Dedifferentiated amniotic fluid mesenchymal stem cell (primary cell): ENCODE results near the gene TNRC6B.

ENCODE experiments used
- DNase-seq: peaks from one replicate; pipeline ENCODE4 v3.0.0-alpha.2; 2016; ENCODE audit errors: extremely low spot score

TNRC6B gene

DNA sequence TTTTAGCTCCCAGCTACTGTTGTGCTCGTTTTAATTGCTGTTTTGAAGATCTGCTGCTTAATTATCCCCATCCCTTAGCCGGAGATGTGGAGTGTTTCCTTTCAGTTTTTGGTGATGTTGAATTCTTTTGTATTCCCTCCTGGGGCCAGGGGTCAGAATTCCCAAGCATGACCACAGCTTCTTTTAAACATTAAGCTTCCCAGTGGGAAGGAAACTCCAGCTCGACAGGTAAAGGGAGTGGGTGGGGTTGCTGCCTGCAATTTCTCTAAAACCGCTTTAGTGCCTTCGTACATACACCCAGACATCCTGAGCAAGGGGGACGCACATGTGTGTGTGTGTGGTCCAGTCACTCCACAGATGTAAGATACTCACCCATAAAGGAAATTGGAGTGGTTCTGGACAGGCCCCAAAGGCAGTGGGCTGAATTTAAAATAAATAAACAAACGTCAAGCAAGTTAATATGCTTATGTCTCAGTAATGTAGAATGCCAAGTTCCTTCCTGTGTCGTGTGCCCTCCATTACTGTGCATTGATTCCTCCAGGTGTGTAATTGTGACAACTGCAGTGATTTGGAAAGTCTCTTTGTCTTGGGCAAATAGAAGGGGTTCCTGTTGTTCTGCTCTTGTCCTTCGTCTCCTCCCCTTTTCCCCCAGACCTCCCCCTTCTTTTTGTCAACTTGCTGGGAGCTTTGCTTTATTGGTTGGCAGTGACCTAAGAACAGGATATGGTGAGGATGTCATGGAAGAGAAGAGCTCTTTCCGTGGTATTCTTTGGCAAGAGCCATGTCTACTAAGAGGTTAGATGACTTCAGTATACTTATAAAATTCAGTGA, 149.4 kb downstream of the TNRC6B start:
- DNase-seq, result no peak

DNA sequence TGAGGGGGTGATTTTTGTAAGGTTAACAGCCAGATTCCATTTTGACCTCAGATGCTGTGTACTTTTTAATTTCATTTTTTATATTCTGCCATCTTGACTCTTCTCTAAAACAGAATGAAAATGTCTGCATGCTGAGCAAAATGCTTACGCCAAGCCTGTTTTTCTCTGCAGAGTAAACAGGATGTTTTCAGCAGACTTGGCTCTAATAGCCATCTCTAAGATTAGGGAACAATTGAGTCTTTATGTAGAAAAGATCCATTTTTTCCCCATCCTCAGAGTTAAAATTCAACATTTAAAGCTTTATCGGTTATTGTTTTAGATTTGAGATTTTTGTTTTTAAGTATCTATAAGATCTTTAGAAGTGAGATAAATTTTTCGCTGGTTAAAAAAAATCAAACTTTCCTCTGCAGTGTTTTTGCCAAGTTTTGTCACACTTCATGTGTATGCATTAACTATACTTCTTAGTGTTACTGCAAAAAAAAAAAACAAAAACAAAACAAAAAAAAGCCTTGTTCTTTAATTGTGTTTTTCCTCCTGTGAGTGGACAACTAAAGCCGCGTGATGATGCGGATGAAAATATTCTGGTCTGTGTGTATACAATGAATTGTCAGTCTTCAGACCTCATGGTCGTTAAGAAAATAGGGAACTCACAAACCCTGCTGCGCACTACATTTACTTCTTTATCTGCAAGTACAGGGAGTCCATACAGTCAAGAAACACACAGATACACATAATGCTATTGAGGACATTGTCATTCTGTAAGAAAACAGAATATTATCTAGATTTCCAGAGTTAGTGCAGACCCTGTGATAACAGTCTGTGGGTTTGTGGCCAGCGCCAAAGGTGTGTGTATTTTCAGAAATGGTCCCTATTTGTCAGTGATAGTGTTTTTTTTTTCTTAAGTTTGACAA, 151.1 kb downstream of the TNRC6B start:
- DNase-seq, result no peak

DNA sequence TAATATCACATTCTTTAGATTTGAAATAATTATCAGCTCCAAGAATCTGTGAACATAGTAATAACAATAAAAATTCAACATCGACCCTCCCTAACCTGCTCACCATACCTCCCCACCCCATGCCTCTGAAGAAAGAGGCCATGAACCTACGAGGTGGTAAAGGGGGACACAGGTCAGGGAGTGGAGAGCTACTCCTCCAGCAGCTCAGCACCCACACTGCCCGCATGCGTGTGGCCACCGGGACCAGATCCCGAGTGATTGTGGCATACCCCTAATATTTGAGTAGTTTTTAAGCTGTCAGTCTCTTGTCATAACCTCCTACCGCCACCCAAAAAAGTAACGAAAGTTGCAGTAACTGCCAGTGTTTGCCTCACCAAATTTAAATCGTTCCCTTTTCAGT, 151.7 kb downstream of the TNRC6B start:
- DNase-seq, result no peak

DNA sequence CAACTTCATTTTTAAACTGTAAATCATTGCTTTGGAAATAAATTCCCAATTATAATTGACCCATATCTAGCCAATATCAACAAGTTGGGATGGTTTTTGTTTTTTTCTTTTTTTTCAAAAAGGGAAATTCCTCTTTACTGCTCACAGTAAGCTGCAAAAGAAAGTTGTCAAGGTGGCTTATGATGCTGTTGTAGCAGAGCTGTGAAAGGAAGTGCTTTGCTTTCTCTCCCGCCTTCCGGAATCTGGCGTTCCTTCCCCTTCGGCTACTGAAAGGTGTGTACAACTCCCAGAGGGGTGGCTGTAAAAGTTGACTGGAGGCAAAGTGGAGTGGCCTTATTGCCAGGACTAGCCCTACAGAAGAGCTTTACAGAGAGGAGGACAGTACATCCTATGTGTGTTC, 152.4 kb downstream of the TNRC6B start:
- no peak for DNase-seq

DNA sequence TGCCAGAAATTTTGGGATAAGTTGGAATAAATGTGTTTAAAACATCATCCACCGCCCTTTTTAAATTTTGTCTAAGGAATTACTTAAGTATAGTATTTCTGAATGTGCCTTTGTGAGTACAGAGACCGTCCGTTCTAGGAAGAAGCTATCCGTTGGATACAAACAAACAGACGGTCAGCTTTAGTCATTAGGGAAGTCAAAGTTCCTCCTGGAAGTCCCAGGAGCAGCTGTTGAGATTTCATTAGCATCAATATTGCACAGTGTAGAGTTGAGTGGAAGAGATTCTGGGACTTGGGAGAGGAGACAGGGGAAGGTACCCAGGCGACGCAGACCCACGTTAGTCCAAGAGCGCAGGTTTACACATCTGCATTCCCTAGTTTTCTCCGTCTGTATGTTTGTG, 152.9 kb downstream of the TNRC6B start:
- DNase-seq, result no peak

DNA sequence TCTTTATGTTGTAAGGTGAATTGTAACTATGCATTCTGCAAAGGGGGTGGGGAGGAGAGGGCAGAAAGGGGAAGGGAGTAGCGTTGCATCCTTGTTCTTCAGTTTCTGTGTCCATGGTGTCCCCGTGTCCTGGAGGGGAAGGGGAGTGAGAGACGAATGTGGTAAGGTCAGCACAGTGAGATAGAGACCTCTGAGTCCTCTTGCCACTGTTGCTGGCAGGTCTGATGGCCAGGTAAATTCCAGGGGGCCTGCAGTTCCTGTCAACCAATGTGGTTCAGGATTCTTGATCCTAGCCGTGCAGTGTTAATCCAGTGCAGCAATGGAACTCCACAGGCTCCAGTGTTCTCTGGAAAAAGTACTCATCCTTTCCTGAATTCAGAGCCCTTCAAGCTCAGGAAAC, 154.0 kb downstream of the TNRC6B start:
- DNase-seq, result no peak

DNA sequence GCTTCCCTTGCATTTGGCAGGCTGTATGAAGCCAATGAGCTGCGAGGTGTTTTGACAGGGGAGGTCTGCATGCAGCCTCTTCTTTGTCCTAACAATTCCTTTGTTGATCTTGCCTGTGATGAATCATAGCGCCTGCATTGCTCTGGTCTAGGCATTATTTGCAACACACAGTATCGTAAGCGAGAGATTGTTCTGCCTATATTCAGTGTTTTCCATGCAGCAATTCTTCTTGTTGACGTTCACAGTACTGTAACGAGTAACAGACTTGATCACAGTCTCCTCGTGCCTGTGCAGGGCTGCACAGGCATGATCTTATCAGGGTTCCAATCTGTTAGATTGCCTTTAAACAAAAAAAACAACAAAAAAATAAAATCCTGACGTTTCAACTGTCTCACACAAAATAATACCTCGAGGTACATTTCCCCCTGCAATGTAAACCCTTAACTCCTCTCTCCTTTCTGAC, 154.6 kb downstream of the TNRC6B start:
- no peak for DNase-seq

DNA sequence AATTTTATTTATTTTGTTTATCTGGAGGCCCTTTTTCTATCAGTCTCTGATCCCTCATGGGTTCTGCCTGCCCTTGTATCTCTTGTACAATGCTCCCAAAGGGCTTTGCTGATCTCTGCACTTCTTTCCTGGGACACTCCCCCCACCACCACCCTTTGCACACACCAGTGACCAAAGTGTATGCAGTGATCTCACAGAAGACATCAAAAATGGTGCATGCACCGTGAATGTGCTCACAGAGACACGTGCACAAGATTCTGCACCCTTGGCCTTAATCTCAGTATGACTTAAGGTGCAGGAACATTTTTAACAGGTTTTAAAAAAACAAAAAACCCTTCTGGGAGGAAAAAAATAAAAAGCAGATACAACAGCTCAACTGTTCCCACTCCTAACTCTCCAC, 156.3 kb downstream of the TNRC6B start:
- no peak for DNase-seq

DNA sequence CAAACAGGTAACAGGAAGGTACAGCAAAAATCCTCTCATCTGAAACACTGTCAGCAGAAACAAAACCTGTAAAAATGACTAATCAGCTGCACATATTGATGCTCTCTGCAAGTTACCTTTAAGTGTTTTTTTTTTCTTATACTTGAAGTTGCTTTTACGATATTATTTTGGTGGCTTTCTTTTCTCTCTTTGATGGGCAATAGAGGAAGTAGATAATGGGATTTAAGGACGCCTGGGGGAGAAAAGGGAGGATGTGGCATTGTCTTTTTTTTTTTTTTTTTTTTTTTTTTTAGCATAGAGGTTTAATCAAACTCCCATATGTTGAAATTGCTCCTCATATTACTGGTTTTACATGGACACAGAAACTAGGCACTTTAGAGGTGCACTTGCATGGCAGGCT, 157.2 kb downstream of the TNRC6B start:
- no peak for DNase-seq

DNA sequence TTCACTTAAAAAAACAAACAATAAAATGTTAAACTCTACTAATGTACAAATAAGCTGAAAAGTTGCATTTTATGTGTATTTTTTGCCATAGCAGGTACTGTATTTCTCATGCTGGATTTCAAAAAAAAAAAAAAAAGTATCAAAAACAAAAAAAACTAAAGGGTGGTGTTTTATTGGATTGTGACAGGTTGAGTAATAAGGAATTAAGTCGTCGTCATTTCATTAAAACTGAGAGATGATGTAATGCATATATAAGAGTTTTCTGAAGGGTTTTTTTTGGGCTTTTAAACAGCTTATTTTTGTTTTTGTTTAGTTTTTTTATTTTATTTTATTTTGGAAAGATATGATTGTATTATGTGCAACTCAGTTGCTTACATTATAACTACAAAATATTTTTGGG, 157.6 kb downstream of the TNRC6B start:
- no peak for DNase-seq

DNA sequence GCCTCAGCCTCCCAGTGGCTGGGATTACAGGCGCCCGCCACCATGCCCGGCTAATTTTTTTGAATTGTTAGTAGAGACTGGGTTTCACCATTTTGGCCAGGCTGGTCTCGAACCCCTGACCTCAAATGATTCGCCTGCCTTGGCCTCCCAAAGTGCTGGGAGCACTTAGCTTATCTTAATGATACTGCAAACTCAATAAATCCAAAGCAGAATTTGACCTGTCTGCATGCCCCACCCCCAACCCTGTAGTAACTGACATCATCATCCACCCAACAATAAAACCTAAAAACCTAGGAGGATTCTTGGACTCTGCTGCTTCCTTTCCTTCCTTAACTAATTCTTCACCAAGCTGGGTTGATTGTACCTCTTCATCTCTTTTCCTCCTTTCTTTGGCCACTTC, 162.3 kb downstream of the TNRC6B start:
- no peak for DNase-seq

DNA sequence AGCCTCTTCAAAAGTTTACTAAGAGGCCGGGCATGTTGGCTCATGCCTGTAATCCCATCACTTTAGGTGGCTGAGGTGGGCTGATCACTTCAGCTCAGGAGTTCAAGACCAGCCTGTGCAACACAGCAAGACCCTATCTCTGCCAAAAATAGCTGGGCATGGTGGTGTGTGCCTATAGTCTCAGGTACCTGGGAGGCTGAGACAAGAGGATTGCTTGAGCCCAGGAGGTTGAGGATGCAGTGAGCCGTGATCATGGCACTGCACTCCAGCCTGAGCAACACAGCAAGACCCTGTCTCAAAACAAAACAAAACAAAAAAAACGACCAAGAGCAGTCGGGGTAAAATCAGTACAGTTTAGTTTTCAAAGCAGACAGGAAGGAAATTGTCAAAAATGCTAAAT, 163.9 kb downstream of the TNRC6B start:
- no peak for DNase-seq

DNA sequence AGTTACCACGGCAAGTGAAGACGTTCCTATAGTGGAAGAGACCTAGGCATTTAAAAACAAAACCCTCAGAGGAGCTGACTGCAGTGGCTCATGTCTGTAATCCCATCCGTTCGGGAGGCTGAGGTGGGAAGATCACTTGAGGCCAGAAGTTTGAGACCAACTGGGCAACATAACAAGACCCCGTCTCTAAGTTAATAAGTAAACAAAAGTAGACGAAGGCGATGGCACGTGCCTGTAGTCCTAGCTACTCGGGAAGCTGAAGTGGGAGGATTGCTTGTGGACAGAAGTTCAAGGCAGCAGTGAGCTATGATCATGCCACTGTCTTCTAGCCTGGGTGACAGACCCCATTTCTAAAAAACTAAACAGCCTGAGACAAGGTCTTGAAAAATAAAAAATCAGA, 164.8 kb downstream of the TNRC6B start:
- DNase-seq, result no peak

DNA sequence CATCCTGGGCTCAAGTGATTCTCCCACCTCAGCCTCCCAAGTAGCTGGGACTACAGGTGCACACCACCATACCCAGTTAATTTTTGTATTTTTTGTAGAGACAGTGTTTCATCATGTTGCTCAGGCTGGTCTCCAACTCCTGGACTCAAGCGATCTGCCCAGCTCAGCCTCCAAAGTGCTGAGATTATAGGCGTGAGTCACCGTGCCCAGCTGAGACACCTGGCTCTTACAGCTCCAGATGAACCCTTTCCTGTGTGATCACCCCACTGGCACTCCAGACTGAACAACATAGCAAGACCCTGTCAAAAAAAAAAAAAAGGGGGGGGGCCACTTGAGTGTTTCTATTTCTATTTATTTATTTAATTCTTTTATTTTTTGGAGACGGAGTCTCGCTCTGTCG, 167.5 kb downstream of the TNRC6B start:
- no peak for DNase-seq

DNA sequence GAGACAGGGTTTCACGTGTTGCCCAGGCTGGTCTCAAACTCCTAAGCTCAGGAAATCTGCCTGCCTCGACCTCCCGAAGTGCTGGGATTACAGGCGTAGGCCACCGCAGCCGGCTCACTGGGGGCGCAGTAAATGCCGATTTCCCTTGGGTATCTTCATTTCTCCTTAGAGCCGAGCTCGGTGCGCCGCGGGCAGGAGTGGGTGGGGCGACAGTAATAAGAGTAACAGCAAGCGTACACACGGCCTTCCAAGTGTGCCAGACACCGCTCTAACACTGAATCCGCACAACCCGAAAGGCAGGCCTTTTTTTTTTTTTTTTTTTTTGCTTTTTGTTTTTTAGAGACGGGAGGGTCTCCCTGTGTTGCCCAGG, 168.1 kb downstream of the TNRC6B start:
- no peak for DNase-seq

DNA sequence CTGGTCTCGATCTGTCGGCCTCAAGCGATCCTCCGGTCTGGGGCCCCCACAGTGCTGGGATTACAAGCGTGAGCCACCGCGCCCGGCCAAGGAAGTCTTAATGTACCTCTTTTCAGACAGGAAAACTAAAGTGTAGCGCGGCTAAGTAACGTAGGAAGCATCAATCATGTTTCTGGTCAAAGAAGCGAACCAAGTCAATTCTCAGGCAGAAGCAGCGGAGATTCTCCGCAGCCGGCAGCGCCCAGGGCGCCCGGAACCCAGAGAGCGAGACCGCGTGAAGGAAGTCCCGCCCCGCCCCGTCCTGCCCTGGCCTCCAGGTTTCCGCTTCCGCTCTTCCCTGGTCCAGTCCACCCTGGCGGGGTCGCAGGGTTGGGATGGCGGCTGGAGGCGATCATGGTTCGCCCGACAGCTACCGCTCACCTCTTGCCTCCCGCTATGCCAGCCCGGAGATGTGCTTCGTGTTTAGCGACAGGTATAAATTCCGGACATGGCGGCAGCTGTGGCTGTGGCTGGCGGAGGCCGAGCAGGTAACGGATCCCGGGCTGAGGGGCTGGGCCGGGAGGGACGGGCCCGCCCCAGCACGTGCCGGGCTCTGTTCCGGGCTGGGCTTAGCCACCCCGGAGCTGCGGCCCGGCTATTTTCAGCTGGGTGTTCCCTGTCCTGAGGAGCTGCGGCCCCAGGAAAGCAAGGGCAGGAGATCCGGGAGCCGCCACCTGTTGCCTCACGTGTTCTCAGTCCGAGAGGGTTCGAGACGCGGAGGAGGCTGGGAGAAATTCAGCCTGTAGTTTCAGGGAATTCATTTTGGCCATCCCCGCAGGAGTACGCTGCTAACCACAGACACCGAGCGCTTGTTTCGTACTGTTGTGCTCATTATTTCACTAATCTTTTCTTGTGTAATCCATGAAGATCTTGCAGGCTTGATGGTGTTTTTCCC, 168.7 kb downstream of the TNRC6B start, which contains the start of gene ADSL:
Gene ADSL (plus strand): TSS at position 316 of the 934 bp plus-strand sequence. CDS start 59 bp downstream, at position 375.
- peak; percentile 80 for DNase-seq

DNA sequence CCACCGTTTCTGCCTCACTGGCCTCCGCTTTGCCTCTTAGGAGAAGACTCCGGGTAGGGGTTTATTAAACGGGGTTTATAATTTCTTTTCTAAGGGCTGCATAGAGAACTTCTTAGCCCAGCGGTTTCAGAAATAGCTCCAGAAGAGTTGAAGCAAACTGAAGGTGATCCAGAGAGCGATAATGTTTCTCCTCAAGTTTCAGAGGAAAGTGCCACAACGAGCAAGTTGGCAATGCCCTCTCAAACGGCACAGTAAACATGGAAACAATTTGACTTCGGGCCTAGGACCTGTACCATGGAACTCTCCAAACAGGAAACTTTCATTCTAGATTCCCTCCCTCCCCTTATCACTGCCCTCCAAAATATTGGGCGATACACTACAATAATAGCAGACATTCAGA, 169.6 kb downstream of the TNRC6B start:
- no peak for DNase-seq

DNA sequence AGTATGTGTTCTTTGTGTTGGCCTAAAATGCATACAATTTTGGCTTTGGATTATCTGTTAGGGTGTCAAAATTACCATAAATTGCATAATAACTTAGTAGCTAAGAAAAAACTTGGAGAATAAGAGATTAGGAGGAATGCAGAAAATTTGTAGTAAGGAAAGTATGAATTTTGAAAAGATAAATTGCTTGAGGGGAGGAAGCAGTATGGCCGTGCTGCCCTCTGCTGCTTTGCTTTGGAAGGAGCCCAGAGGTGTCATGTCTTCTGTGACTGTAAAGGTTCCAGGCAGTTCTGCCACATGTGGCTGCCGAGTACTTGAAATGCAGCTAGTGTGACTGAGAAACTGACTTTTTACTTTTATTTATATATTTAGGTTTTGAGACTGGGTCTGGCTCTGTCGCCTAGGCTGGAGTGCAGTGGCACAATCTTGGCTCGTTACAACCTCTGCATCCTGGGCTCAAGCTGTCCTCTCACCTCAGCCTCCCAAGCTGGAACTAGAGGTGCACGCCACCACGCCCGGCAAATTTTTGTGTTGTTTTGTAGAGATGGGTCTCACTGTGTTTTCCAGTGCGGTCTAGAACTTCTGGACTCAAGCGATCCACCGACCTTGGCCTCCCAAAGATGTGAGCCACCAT, 170.4 kb downstream of the TNRC6B start:
- DNase-seq, result peak; percentile 51

DNA sequence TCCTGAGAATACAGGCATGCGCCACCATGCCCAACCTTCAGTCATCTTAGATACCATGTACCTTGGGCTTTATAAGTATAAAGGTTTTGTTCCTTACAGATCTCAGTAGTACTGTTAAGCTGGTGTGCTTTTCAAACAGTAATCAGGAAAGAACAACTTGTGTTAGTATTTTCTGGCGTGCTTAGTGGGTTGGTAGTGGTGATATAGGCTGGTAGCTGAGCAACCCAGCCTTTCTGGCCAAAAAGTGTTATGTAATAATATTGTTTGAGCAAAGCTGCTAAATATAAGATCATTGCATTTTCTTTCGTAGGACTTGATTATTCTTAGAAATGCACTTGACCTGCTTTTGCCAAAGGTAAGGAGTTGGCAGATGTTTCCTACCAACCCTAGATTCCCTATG, 175.0 kb downstream of the TNRC6B start:
- no peak for DNase-seq

DNA sequence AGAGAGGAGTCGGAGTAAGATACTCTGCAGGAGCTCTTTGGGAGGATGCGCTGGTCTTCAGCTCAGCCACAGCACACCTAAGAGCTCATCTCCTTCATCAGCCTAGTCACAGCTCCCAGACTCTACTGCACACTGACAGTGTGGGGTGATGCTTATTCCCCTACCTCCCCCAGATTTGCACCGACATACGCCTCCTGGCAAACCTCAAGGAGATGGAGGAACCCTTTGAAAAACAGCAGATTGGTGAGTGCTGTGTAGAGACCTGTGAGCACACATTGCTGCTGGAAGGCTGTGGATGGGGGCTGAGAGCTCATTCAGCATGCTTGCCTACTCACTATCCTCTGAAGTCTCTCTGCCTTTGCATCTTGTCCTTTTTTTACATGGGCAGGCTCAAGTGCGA, 183.4 kb downstream of the TNRC6B start:
- DNase-seq, result no peak

DNA sequence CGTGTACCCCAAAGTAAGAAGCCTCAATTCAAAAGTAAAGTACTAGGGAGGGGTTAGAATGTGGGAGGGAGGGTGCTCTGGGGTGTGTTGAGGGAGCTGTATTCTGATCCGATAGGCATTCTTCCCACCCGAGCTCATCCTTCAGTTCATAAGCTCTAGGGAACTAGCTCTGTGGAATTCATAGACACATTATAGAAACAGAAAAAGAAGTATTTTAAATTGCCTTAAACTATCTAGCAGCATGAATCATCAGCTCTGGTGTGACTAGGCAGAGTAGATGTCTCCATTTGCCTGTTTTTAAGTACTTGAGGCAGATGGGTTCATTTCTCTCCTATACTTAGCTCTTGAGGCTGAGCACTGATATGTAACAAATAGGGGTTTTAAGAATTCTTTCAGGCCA, 185.3 kb downstream of the TNRC6B start:
- peak; percentile 31 for DNase-seq
